Activated naive CD8-positive, alpha-beta T cell treated with anti-CD3 and anti-CD28 coated beads, Interleukin-2, amount 50 U/mL, for 16 hours (primary cell): ENCODE data around the gene SAMD1.
"Not testable (repeated sequence)": the region's sequence is repeated elsewhere in the genome, so short reads cannot be mapped to it uniquely, and the experiment has no call there.

Source experiments
- DNase-seq: peaks from one replicate; pipeline ENCODE4 v3.0.0-alpha.2; 2020; ENCODE audit warnings: low read depth, low spot score

Gene SAMD1

DNA sequence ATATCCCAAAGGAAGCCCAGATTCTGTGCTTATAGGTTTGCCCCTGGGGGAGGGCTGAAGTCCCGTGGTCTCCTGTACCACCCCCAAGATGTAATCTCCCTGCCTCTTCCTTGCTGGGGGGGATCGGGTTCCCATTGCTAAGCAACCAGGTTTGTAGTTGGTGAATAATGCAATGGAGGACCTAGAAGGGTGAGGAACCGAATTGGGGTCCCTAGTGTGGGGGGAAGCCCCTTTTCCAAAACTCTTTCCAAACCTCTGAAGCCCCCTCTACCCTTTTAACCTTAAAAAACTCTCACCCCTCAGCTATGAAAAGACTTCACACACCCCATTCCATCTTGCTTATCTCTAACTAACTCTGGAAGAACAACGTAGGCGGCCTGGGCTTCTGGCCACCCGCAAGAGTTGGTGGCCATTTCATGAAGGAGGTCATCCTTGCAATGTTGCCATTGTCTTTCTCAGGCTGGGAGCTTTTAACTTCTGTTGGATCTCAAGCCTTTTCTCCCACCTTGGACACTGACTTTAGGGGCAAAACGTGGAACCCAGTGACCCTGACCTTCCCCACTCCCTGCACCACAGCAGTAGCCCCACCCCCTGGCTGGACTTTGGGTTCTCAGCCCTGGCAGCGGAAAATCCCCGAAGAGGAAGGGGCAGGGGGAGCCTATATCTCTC, 29.3 kb downstream of the SAMD1 start:
- no peak for DNase-seq

- DNase-seq = no peak
These were observed 30.8 kb downstream of the SAMD1 start for GRCh38 chr19:14059652-14060155.

DNA sequence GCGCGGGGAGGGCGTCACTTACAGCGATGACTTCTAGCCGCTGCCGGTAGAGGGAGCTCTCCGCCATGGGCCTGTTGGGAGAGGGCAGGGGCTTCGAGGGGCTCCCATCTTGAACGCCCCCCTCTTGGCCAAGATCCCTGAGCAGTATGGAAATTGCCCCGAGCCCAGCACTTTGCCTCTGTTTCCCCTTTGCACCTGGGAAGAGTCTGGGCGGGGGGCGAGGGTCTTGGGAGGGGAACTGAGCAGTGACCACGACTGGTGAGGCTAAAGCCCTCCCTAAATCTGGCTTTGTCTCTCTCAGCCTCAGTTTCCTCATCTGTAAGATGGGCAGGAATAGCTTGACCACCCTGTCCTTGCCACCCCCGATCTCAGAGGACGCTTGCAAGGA, 31.5 kb downstream of the SAMD1 start:
- no peak for DNase-seq

DNA sequence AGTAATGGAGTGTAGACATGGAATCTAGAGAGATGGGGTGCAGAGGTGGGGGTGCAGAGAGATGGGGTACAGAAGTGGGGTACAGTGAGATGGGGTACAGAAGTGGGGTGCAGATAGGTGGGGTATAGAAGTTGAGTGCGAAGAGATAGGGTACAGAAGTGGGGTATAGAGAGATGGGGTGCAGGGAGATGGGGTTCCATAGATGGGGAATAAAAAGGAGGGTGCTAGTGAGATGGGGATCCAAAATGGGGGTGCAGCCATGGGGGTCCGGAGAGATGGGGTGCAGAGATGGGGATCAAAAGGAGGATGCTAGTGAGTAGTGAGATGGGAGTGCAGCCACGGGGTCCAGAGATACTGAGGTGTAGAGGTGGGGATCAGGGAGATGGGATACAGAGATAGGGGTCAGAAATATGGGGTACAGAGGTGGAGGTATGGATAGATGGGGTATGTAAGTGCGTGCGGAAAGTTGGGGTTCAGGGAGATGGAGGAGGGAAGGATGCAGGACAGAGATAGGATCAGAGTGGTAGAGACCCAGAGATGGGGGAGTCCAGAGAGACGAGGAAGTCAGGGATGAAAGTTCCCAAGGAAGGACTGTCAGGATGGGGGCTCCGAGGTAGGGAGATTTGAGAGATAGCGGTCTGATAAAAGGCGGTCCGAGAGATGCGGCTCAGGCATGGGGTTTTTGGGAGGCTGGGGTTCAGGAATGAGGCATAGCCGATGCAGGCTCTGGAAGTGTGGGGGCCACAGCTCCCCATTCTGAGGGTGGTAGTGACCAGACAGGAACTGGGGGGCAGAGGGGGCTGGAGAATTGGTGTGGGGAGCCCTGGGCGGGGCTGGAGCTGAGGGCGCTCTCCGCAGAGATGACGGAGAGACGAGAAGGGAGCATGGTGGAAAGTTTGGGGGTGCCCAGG, 32.1 kb downstream of the SAMD1 start:
- no peak for DNase-seq

GRCh38 chr19:14056741-14057356, 33.7 kb downstream of the SAMD1 start:
- DNase-seq = no peak

- no peak for DNase-seq
These were observed 34.4 kb downstream of the SAMD1 start for GRCh38 chr19:14056069-14056666.

- no peak for DNase-seq
These were observed 35.2 kb downstream of the SAMD1 start for GRCh38 chr19:14055396-14055795.

- no peak for DNase-seq
These were observed 35.8 kb downstream of the SAMD1 start for GRCh38 chr19:14054721-14055120.

- no peak for DNase-seq
These were observed 36.5 kb downstream of the SAMD1 start for GRCh38 chr19:14054099-14054498.

GRCh38 chr19:14053500-14053899, 37.1 kb downstream of the SAMD1 start:
- DNase-seq = no peak

DNA sequence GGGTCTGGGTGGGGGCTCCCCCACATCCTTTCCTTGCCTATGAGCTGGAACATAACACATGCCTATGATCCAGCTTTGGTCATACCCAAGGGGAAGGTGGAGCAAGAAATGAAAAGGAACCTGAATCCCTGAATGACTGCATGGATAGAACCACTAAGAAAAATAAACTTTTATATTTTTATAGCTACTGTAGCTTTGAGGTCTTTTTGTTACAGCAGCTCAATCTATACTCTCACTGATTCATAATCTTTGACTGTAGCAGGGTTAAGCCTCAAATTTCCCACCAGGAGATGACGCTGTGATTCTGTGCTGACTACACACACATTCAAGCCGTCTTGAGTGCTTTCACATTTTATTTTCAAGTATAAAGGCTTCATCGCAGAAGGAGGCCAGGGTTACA, 37.5 kb downstream of the SAMD1 start:
- DNase-seq = no peak

DNA sequence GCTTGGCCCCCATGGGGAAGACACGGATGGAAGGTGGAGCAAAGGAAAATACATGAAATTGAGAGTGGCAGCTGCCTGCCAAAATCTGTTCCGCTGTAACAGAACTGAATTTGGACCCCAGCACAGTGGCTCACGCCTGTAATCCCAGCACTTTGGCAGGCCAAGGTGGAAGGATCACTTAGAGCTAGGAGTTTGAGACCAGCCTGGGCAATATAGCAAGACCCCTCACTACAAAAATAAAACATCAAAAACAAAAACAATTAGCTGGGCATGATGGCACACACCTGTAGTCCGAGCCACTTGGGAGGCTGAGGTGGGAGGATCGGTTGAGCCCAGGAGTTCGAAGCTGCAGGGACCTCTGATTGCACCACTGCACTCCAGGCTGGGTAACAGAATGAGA, 38.1 kb downstream of the SAMD1 start:
- no peak for DNase-seq

DNA sequence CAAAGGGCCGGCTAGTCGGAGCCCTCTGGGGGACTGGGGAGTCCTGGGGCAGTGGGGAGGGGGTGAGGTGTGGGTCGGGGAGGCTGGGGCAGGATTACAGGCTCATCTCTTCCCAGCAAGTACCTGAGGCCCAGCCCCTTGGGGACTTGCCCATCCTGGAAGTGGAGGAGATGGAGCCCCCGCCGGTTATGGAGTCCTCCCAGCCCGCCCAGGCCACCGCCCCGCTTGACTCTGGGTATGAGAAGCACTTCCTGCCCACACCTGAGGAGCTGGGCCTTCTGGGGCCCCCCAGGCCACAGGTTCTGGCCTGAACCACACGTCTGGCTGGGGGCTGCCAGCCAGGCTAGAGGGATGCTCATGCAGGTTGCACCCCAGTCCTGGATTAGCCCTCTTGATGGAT, 38.6 kb downstream of the SAMD1 start:
- DNase-seq = no peak

DNA sequence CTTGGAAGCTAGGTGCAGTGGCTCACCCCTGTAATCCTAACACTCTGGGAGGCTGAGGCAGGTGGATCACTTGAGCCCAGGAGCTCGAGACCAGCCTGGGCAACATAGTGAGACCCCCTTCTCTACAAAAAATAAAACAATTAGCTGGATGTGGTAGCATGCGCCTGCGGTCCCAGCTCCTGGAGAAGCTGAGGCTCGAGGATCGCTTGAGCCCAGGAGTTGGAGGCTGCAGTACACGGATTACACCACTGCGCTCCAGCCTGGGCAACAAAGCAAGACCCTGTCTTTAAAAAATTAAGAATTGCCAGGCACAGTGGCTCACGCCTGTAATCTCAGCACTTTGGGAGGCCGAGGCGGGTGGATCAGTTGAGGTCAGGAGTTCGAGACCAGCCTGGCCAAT, 39.6 kb downstream of the SAMD1 start:
- DNase-seq = not testable (repeated sequence)

DNA sequence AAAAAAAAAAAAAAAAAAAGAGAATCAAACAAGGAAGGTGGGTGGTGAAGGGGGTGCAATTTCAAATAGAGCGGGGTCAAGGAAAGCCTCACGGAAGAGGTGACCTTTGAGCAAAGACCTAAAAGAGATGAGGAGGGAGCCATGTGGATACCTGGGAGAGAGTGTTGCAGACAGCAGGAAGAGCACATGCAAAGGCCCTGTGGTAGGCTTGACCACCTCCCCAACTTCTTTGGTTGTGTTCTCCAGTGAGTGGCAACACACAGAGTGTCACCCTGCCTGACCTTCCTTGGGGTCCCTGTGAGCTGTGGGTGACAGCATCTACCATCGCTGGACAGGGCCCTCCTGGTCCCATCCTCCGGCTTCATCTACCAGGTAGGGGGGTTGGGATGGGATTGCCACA, 40.0 kb downstream of the SAMD1 start:
- DNase-seq = no peak

DNA sequence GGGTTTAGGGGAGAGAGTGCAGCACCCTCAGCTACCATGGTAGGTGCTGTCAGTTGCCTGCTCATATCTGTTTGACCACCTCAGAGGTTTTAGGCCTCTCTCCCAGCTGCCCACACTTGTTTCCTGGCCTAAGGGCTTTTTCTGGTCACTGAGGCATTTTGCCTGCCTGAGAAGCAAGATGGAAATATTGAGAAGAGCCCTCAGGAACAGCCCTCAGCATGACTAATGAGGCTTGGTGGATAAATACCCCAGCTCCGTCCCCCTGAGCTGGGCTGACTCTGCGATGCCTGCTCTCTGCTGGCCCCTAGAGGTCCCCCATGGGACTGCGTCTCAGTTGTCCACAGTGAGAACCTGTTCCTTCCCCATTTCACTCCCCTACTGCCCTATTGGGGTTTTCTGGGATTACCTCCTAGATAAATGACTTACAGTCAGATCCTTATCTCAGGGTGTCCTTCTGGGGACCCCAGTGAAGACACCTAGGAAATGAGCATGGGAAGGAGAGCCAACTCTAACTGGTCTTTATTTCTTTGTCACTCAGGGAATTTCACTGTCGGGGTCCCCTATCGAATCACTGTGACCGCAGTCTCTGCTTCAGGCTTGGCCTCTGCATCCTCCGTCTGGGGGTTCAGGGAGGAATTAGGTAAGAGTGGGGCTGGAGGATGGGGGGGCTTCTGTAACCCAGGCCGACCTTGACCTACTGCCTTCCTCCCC, 42.0 kb downstream of the SAMD1 start:
- DNase-seq = peak; percentile 53

DNA sequence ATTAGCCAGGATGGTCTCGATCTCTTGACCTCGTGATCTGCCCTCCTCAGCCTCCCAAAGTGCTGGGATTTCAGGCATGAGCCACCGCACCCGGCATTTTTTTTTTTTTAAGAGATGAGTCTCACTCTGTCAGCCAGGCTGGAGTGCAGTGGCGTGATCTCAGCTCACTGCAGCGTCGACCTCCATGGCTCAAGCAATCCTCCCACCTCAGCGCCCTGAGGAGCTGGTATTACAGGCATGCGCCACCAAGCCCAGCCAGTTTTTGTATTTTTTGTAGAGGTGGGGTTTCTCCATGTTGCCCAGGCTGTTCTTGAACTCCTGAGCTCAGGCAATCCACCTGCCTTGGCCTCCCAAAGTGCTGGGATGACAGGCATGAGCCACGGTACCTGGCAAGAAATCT, 42.7 kb downstream of the SAMD1 start:
- not testable (repeated sequence) for DNase-seq

DNA sequence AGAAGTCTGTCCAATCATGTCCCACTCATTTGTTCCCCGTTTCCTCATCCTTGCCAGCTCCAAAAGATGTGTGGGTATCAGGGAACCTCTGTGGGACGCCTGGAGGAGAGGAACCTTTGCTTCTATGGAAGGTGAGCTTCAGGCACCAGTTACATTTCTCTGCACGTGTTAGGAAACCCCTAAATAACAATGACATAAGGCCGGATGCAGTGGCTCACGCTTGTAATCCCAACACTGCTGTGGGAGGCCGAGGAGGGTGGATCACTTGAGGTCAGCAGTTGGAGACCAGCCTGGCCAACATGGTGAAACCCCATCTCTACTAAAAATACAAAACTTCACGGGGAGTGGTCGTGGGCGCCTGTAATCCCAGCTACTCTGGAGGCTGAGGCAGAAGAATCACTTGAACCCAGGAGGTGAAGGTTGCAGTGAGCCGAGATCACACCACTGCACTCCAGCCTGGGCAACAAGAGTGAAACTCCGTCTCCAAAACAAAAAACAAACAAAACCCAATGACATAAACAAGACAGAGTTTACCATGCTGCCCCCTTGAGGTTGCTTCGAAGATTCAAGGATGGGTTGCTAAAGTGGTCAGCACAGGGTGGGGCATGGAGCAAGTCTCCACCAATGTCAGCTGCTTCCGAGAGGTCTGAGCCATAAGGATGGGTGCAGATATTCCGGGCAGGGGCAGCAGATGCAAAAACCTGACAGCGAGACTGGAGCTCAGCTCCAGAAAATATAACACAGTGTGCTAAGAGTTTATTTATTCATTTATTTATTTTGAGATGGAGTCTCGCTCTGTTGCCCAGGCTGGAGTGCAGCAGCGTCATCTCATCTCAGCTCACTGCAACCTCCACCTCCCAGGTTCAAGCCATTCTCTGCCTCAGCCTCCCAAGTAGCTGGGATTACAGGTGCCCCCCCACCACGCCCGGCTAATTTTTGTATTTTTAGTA, 47.6 kb downstream of the SAMD1 start:
- DNase-seq = not testable (repeated sequence)

- no peak for DNase-seq
These were observed 51.4 kb downstream of the SAMD1 start for GRCh38 chr19:14039181-14039580.
